Right renal cortex interstitium (tissue), 3 donors: Measurements from ENCODE around the gene FAM187B. TPM values are rescaled to one million over a fixed set of nuclear protein-coding genes. Genes with fewer than 3 reads are reported as not detected.

ENCODE experiments used
- DNase-seq, 3 donors: peaks; one replicate each; pipeline ENCODE4 v3.0.0-alpha.2; 2013; ENCODE audit warnings: low read depth in 3 of 3, low spot score in 2 of 3
- polyA plus RNA-seq, 3 donors: library from polyadenylated mRNA; unstranded; fragments of 120-200 nt; gene quantifications; one replicate each; pipeline ENCODE4 v1.2.1, GENCODE V29; 2013; ENCODE audit not compliant: insufficient read length in 3 of 3

FAM187B gene
- not detected for polyA plus RNA-seq

DNA sequence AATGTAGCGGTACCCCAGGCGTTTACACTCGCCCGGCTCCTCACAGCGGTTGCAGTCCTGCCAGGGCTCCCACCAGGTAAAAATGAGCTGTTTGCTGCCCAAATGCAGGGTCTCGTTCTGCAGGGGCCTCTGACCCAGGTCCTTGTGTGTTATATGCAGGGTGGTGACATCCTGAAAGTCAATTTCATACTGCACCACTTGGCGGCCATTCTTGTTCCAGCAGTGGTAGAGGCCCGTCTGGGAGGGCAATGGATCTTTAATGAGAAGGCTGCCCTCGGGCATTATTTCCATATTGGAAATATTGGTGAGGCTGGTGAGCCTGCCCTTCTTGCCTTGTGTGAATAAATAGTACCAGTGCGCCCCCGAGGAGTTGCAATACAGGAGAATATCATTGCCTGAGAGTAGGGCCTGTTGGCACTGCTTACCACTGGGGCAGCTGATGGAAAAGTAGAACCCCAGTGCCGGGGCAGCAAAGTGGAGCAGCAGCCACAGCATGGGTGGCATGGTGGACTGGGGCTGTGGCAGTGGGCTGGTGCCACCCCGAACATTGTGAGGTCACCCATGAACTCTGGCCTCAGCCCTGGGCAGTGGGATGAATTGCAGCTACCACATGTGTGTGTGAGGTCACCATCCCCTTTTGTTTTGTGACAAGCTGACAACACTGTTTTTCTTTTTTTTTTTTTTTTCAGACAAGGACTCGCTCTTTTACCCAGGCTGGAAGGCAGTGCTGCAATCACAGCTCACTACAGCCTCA lies at the start of gene FAM187B:
TSS of gene FAM187B (minus strand) at position 563 of the 754 bp plus-strand sequence. CDS start at position 504, 59 bp downstream.
- no peak for DNase-seq

- no peak for DNase-seq
Measured at GRCh38 chr19:35276706-35277281, 48.3 kb upstream of the FAM187B start.

DNA sequence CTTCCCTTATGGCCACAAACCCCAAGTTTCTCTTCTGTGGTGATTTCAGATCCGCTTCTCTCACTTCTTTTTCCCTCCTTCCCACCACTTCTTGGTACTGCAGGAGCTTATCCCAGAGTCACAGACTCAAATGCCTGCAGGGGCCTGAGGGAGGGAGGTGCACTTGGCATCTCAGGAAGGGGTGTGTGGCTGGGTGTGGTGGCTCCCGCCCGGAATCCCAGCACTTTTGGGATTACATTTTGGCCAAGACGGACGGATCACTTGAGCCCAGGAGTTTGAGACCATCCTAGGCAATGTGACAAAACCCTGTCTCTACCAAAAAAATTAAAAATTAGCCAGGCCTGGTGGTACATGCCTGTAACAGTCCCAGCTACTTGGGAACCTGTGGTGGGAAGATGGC lies 45.8 kb upstream of the FAM187B start:
- no peak for DNase-seq

GRCh38 chr19:35273686-35274259 lies 45.2 kb upstream of the FAM187B start:
- no peak for DNase-seq

GRCh38 chr19:35272954-35273649 lies 44.6 kb upstream of the FAM187B start:
- DNase-seq = no peak

GRCh38 chr19:35272122-35272719 lies 43.7 kb upstream of the FAM187B start:
- DNase-seq = no peak

GRCh38 chr19:35271546-35271945 lies 43.0 kb upstream of the FAM187B start:
- DNase-seq = no peak

DNA sequence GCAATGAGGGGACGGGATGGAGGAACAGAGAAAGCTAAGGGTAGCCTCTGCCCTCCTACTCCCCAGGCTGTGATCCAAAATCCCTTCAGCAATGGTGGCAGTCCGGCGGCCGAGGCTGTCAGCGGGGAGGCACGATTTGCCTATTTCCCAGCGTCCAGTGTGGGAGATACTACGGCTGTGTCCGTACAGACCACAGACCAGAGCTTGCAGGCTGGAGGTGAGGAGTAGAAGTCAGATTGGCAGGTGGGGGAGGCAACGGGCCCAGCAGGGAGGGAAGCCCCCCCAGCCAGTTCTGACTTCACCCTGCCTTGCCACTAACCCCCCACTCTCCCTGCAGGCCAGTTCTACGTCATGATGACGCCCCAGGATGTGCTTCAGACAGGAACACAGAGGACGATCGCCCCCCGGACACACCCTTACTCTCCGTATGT lies 41.9 kb upstream of the FAM187B start:
- DNase-seq = no peak

DNA sequence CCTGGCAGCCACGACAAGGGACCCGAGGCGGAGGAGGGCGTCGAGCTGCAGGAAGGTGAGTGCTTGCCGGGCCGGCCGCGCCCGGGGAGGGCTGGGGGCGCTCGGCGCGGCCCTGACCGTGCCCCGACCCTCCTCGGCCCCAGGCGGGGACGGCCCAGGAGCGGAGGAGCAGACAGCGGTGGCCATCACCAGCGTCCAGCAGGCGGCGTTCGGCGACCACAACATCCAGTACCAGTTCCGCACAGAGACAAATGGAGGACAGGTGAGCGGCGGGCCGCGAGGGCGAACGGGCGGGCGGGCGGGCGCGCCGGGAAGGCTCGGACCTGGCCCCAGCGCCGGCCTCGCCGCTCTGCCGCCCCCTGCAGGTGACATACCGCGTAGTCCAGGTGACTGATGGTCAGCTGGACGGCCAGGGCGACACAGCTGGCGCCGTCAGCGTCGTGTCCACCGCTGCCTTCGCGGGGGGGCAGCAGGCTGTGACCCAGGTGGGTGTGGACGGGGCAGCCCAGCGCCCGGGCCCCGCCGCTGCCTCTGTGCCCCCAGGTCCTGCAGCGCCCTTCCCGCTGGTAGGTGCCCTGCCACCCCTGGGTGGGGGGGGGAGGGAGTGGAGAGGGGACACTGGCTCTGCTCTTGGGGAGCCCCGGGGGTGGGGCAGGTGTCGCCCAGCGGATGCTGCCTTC lies 41.0 kb upstream of the FAM187B start:
- DNase-seq = peak in 2 of 3 donors; percentile 66 to 67

DNA sequence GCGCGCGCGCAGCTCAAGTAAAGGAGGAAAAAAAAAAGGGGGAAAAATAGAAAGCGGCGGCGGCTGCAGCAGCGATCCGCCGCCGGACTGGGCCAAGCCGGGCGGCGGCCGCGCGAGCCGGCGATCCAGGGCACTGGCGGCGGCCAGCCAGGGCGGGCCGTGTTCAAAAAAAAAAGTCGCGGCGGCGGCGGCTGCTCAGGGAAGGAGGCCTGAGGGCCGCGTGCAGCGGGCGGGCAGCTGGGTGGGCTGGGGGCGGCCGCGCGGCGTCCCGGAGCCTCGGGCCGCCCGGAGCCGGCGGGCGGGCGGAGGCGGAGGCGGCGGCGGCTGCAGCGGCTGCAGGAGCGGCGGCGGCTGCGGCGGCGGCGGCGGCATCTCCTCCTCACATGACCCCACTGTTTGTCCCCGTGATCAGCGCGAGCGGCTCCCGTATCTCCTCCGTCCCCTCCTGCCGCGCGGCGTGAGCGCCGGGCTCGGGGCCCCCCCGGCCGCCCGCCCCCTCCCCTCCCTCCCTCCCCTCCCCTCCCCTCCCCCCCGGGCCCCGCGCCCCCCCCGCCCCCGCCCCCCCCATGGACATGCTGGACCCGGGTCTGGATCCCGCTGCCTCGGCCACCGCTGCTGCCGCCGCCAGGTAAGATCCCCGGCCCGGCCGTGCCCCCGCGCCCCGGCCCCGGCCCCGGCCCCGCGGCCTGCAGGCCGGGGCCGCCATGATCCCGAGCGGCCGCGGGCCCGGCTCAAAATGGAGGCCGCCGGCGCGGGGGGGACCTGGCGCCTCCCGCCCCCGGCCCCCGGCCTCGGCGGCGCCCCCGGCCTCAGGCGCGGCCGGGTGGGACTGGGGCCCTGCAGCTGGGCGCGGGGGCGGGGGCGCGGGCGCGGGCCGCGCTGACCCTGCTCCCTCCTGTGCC lies 40.2 kb upstream of the FAM187B start, which contains the start of gene USF2:
TSS of gene USF2 (plus strand) at position 427 of the 902 bp plus-strand sequence. CDS start at position 567, 140 bp downstream.
- no peak for DNase-seq

GRCh38 chr19:35267818-35268535 lies 39.4 kb upstream of the FAM187B start:
- peak in 2 of 3 donors; percentile 45 to 65 for DNase-seq

- DNase-seq = no peak
Measured at GRCh38 chr19:35267353-35267817, 38.8 kb upstream of the FAM187B start.

DNA sequence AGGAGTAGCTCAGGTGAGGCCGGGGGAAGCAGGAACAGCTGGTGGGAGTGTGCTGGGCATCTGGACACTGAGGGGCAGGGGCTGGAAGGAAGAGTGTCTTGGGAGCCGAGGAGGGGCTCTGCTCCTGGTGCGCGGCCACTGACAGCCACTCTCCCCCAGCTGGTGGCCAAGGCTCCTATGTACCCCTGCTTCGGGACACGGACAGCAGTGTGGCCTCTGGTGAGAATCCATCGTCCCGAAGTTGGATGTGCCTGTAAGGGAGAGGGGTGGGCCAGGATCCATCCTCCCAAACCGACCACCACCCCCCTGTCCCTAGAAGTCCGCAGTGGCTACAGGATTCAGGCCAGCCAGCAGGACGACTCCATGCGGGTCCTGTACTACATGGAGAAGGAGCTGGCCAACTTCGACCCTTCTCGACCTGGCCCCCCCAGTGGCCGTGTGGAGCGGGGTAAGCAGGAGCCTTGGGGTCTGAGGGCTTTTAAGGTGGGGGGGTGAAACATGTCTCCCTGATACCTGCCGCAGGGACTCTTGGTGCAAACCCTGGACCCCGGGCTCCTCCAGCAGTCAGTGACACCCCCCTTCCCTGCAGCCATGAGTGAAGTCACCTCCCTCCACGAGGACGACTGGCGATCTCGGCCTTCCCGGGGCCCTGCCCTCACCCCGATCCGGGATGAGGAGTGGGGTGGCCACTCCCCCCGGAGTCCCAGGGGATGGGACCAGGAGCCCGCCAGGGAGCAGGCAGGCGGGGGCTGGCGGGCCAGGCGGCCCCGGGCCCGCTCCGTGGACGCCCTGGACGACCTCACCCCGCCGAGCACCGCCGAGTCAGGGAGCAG lies 38.2 kb upstream of the FAM187B start:
- no peak for DNase-seq

DNA sequence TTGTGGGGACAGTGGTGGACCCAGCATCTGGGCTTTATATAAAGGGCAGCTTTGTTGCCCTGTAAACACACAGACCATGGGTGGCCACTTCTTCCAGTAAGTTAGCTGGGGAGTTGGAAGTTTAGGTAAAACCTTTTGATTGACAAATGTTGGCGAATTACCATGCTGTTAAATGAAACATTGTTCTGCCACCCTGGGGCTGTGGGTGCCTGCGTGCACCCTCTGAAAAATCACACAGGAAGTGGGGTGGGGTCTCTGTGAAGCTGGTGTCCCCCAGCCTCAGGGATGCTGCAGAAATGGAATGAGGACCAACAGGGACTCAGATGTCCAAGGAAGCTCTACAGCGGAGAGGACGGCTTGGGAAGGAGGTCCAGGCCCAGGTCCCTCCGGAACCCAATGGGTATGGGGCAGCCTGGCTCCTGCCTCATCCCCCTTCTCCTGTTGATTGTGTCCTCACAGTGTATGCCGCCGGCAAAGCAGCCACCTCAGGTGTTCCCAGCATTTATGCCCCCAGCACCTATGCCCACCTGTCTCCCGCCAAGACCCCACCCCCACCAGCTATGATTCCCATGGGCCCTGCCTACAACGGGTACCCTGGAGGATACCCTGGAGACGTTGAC lies 37.5 kb upstream of the FAM187B start:
- no peak for DNase-seq

GRCh38 chr19:35265126-35265899 lies 36.8 kb upstream of the FAM187B start:
- DNase-seq = no peak
